NOMO-1 treated with dmso at 0.1 percent for 144 hours (cell line): ENCODE measurements around the gene CPN2.

Source experiments
- DNase-seq: peaks from one replicate; lab custom pipeline; 2025; ENCODE audit not compliant: unreplicated experiment; lab: John Stamatoyannopoulos, UW

Gene CPN2

DNA sequence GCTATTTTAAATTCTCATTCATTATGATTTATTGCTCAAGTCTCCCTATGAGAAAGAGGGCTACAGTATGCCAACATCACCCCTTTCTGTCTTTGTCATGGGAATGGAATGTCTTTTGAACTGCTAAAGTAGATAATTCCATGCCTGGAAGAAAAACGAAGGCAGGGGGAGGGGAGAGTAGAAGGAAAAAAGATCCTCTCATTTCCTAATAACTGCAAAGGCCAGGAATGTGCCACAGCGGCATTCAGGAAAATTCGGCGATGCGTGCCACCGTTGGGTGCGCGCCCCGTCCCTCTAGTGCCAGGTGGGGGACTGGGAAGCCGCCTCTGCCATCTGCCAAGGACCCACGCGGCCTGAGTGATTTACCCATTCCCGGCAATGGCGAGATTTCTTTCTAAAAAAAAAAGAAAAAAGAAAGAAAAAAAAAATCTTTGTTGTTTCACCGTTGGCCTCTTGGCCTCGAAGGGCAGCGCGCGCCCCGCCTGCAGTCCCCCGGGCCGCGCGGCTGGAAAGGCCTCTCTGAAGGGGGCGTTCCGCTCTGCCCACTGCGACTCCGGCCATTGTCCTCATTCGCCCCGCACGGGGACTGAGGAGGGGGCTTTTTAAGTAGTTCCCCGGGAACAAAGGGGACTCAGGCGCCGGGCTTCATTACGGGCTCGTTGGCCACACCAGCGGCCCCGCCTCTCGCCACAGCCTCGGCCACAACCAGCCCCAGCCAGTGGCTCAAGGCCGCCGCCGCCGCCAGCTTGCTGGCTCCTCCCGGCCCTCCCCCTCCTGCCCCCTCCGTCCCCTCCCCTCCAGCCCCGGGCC is 54.5 kb downstream of the CPN2 start:
- no peak for DNase-seq

DNA sequence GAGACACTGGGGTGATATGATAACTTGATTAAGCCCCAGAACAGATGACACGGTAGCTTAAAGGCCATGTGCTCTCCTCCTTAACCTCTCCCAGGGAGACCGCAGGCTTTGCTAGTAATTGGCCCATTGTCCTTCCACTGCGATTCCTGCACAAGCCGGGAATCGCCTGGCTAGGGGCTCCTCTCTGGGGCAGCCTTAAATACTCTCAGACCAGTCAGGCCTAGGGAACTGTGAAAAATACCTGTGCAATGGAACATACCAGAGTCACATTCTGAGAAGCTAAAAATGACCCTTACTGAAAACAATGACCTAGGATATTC is 56.3 kb downstream of the CPN2 start:
- DNase-seq, result no peak

DNA sequence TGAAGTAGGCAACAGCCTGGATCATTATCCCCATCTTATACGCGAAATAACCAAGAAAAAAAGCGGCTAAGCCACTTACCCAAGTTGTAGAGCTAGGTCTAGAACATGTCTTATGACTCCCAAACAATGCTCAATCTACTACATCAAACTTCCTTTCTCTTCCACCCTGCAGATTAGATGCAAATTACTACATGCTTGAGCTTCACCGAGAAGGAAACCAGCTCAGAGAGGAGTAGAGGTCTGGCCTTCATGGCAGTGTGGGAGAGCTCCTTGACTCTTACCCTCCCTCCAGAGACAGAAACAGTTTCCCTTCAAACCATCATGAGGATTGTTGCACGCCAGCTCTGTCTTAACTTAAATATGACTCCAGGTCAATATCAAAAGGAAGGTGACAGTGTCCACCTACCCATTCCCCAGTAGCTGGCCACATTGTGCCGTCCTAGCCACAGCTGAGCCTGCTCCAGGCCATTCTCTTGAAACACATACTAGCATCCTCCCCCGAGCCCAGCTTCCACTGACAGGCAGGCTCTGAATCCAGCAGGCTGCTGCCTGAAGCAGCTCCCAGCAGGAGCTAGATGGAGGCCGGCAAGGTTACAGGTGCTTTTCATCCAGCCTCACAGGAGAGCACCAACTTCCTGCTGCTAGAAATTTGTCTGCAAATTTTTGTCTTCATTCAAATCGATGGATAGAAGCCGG is 56.8 kb downstream of the CPN2 start:
- no peak for DNase-seq

DNA sequence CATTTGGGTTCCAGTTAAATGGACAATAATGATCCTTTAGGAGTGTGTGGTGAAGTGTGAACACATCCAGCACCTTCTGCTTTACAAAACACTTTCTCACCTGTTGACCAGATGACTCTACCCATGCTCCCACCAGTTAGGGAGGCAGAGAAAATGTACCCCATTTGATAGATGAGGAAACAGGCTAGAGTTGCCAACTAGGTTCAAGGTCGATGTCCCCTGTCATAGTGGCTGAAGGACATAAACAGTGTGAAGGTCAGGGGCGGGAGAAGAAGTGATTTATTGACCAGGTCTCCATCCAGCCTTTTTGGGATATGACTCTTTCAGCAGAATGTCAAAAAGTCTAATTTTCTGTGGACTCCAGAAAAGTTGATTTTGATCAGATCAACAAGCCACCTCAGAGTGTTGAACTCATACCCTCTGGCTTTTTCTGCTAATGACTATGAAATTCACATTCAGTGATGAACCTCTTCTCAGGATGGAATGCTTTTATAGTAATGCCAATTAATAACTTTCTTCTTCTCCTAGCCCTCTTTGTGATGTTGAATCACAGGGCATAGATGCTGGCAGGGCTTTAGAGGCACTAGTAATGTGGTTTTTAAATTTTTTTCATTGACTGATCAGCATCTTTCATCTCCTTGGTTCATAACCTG is 57.5 kb downstream of the CPN2 start:
- no peak for DNase-seq

DNA sequence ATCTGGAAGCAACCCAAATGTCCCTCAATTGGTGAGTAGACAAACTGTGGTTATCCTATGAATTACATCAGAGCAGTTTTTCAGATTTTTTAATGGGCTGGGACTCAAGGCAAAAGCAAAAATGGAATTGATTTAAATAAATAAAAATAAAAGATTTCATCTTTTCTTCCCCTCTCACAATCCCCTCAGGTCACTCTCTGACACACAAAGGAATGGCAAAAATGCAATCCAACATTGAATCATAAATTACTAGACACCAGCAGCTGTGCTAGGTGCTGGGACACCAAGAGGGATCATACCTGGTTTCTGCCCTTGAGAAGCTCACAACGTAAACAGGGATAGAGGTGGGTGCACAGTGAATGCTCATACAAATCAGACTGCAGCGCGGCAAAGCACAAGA is 58.8 kb downstream of the CPN2 start:
- DNase-seq, result no peak
